Central memory CD8-positive, alpha-beta T cell (primary cell): ENCODE results near the gene SLC7A6OS.
A peak's percentile ranks its signal among the peaks of the same experiment; 100 is the strongest.

Source experiments
- ATAC-seq: fragments of 150-1000 bp; cut with Tn5 transposase; replicated peaks from 2 replicates; pipeline ENCODE4 v1.10.0; 2022; ENCODE audit warnings: mild to moderate bottlenecking, moderate FRiP score, moderate number of reproducible peaks; ENCODE audit not compliant: poor library complexity, severe bottlenecking; ENCODE audit errors: extremely low read depth
- DNase-seq, 2 donors: peaks; one replicate each; pipeline ENCODE4 v3.0.0; 2021; ENCODE audit warnings: low spot score in 2 of 2
- H3K27ac Mint-ChIP-seq: one replicate; pipeline ENCODE4 v1.8.0; 2022; ENCODE audit warnings: low read depth, mild to moderate bottlenecking, moderate library complexity, mixed read lengths
- H3K27me3 Mint-ChIP-seq: one replicate; pipeline ENCODE4 v1.8.0; 2022; ENCODE audit warnings: mixed read lengths
- H3K36me3 Mint-ChIP-seq: one replicate; pipeline ENCODE4 v1.8.0; 2022; ENCODE audit warnings: mild to moderate bottlenecking, moderate library complexity, mixed read lengths; ENCODE audit not compliant: insufficient read depth
- H3K4me1 Mint-ChIP-seq: one replicate; pipeline ENCODE4 v1.8.0; 2022; ENCODE audit warnings: mixed read lengths
- H3K4me3 Mint-ChIP-seq: one replicate; pipeline ENCODE4 v1.8.0; 2022; ENCODE audit warnings: mild to moderate bottlenecking, moderate library complexity, mixed read lengths
- H3K9me3 Mint-ChIP-seq: one replicate; pipeline ENCODE4 v1.8.0; 2022; ENCODE audit warnings: mixed read lengths

SLC7A6OS gene

GRCh38 chr16:68300734-68301459 is 9.8 kb downstream of the SLC7A6OS start:
- peak overlapping the region; percentile 87 for H3K27ac Mint-ChIP-seq
- ATAC-seq (no peak), DNase-seq (no peak)
- no peak overlapping the region for H3K4me3 Mint-ChIP-seq
- peaks cover 78% of the 10 kb centered on the region for H3K36me3 Mint-ChIP-seq
- no peaks in the 10 kb centered on the region for H3K27me3 Mint-ChIP-seq
- H3K9me3 Mint-ChIP-seq: no peaks in the 10 kb centered on the region
- H3K4me1 Mint-ChIP-seq: peaks cover 14% of the 10 kb centered on the region

GRCh38 chr16:68299571-68300453 is 10.9 kb downstream of the SLC7A6OS start:
- Mint-ChIP-seq H3K4me3 (no peak overlapping the region), H3K36me3 (peaks cover 68% of the 10 kb centered on the region), H3K27me3 (no peaks in the 10 kb centered on the region), H3K27ac (no peak overlapping the region), H3K9me3 (no peaks in the 10 kb centered on the region), H3K4me1 (peaks cover 14% of the 10 kb centered on the region)
- no peak for DNase-seq
- no peak for ATAC-seq

- no peaks in the 10 kb centered on the region for H3K27me3 Mint-ChIP-seq
- DNase-seq (no peak), ATAC-seq (no peak)
- H3K9me3 Mint-ChIP-seq: no peaks in the 10 kb centered on the region
- peaks cover 63% of the 10 kb centered on the region for H3K36me3 Mint-ChIP-seq
- H3K4me3 Mint-ChIP-seq: no peak overlapping the region
- H3K4me1 Mint-ChIP-seq: peaks cover 19% of the 10 kb centered on the region
- no peak overlapping the region for H3K27ac Mint-ChIP-seq
These were observed 11.7 kb downstream of the SLC7A6OS start for GRCh38 chr16:68298907-68299561.

- no peaks in the 10 kb centered on the region for H3K27me3 Mint-ChIP-seq
- no peaks in the 10 kb centered on the region for H3K9me3 Mint-ChIP-seq
- peaks cover 25% of the 10 kb centered on the region for H3K4me1 Mint-ChIP-seq
- ATAC-seq: no peak
- H3K4me3 Mint-ChIP-seq: no peak overlapping the region
- no peak for DNase-seq
- peaks cover 59% of the 10 kb centered on the region for H3K36me3 Mint-ChIP-seq
- H3K27ac Mint-ChIP-seq: peak overlapping the region; percentile 25
These were observed 12.4 kb downstream of the SLC7A6OS start for GRCh38 chr16:68298312-68298711.

GRCh38 chr16:68297908-68298307 is 12.8 kb downstream of the SLC7A6OS start:
- H3K4me1 Mint-ChIP-seq: peaks cover 26% of the 10 kb centered on the region
- peak overlapping the region; percentile 35 for H3K27ac Mint-ChIP-seq
- no peak overlapping the region for H3K4me3 Mint-ChIP-seq
- peaks cover 59% of the 10 kb centered on the region for H3K36me3 Mint-ChIP-seq
- H3K27me3 Mint-ChIP-seq: no peaks in the 10 kb centered on the region
- ATAC-seq (no peak), DNase-seq (no peak)
- no peaks in the 10 kb centered on the region for H3K9me3 Mint-ChIP-seq

- H3K27me3 Mint-ChIP-seq: no peaks in the 10 kb centered on the region
- H3K4me3 Mint-ChIP-seq: no peak overlapping the region
- H3K4me1 Mint-ChIP-seq: peaks cover 32% of the 10 kb centered on the region
- H3K27ac Mint-ChIP-seq: no peak overlapping the region
- no peaks in the 10 kb centered on the region for H3K9me3 Mint-ChIP-seq
- DNase-seq (no peak), ATAC-seq (no peak)
- H3K36me3 Mint-ChIP-seq: peaks cover 49% of the 10 kb centered on the region
These were observed 14.1 kb downstream of the SLC7A6OS start for GRCh38 chr16:68296693-68297092.

GRCh38 chr16:68296291-68296690 is 14.5 kb downstream of the SLC7A6OS start:
- Mint-ChIP-seq H3K9me3 (no peaks in the 10 kb centered on the region), H3K4me3 (no peak overlapping the region), H3K36me3 (peaks cover 46% of the 10 kb centered on the region), H3K27ac (no peak overlapping the region), H3K27me3 (no peaks in the 10 kb centered on the region), H3K4me1 (peaks cover 32% of the 10 kb centered on the region)
- no peak for ATAC-seq
- no peak for DNase-seq

- Mint-ChIP-seq H3K27me3 (no peaks in the 10 kb centered on the region), H3K4me3 (no peak overlapping the region), H3K4me1 (peaks cover 48% of the 10 kb centered on the region), H3K9me3 (no peaks in the 10 kb centered on the region), H3K27ac (peak overlapping the region; percentile 44), H3K36me3 (peaks cover 26% of the 10 kb centered on the region)
- DNase-seq: no peak
- ATAC-seq: no peak
These were observed 18.3 kb downstream of the SLC7A6OS start for GRCh38 chr16:68292425-68292824.

GRCh38 chr16:68291227-68291626 is 19.5 kb downstream of the SLC7A6OS start:
- Mint-ChIP-seq H3K9me3 (no peaks in the 10 kb centered on the region), H3K27me3 (no peaks in the 10 kb centered on the region), H3K4me1 (peaks cover 60% of the 10 kb centered on the region), H3K27ac (peak overlapping the region; percentile 44), H3K36me3 (peaks cover 22% of the 10 kb centered on the region), H3K4me3 (peak overlapping the region; percentile 57)
- ATAC-seq (no peak), DNase-seq (no peak)

- H3K27me3 Mint-ChIP-seq: no peaks in the 10 kb centered on the region
- H3K36me3 Mint-ChIP-seq: peaks cover 20% of the 10 kb centered on the region
- no peak for DNase-seq
- ATAC-seq: no peak
- H3K4me1 Mint-ChIP-seq: peaks cover 64% of the 10 kb centered on the region
- H3K4me3 Mint-ChIP-seq: peak overlapping the region; percentile 32
- peak overlapping the region; percentile 91 for H3K27ac Mint-ChIP-seq
- H3K9me3 Mint-ChIP-seq: no peaks in the 10 kb centered on the region
These were observed 20.3 kb downstream of the SLC7A6OS start for GRCh38 chr16:68290450-68290849.

GRCh38 chr16:68289621-68290329 is 21.0 kb downstream of the SLC7A6OS start:
- Mint-ChIP-seq H3K27me3 (no peaks in the 10 kb centered on the region), H3K36me3 (peaks cover 20% of the 10 kb centered on the region), H3K9me3 (no peaks in the 10 kb centered on the region), H3K27ac (peak overlapping the region; percentile 91), H3K4me1 (peaks cover 69% of the 10 kb centered on the region), H3K4me3 (peak overlapping the region; percentile 32)
- DNase-seq: no peak
- ATAC-seq: peak; percentile 59

- Mint-ChIP-seq H3K4me3 (peak overlapping the region; percentile 32), H3K4me1 (peaks cover 71% of the 10 kb centered on the region), H3K9me3 (no peaks in the 10 kb centered on the region), H3K27ac (peak overlapping the region; percentile 91), H3K27me3 (no peaks in the 10 kb centered on the region), H3K36me3 (peaks cover 20% of the 10 kb centered on the region)
- DNase-seq (no peak), ATAC-seq (no peak)
These were observed 21.5 kb downstream of the SLC7A6OS start for GRCh38 chr16:68289202-68289601.
